Astrocyte of the spinal cord (primary cell): Measurements from ENCODE around the gene TMEM201.

Experiments
- DNase-seq: peaks from one replicate; pipeline ENCODE4 v3.0.0; 2011; ENCODE audit warnings: low read depth, low spot score
- H3K4me3 ChIP-seq: 2 replicates; pipeline ENCODE4 v1.5.1; 2011; ENCODE audit warnings: low read depth, mild to moderate bottlenecking, low read length, moderate library complexity
- CTCF ChIP-seq: IDR thresholded peaks from 2 replicates; pipeline ENCODE4 v1.5.1; 2012; ENCODE audit warnings: low read depth, mild to moderate bottlenecking, low read length, inconsistent platforms
- in situ Hi-C: cut with HindIII; loops from 2 replicates; pipeline ENCODE4 v1.10.0; 2017; ENCODE audit warnings: low sequenced_read_pairs

The TMEM201 gene

DNA sequence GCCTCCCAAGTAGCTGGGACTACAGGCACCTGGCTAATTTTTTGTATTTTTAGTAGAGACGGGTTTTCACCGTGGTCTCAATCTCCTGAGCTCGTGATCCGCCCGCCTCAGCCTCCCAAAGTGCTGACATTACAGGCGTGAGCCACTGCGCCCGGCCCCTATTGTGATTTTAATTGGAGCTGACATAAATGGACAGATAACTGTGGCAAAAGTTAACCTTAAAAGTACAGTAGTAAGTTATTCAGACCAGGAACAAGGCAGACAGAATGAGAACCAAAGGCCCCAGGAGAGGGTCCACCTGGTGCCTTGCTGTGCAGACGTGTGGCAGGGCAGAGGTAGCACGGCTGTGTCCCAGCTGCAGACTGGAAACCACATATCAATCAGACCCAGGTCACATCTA, 11.0 kb downstream of the TMEM201 start:
- in situ Hi-C loops: no loop called here
- TF ChIP-seq CTCF: no peak
- no peak overlapping the region for H3K4me3 ChIP-seq
- no peak for DNase-seq

- no peak overlapping the region for H3K4me3 ChIP-seq
- no peak for TF ChIP-seq CTCF
- no peak for DNase-seq
- in situ Hi-C loops: no loop called here
These were observed 12.4 kb downstream of the TMEM201 start for GRCh38 chr1:9600861-9601834.

DNA sequence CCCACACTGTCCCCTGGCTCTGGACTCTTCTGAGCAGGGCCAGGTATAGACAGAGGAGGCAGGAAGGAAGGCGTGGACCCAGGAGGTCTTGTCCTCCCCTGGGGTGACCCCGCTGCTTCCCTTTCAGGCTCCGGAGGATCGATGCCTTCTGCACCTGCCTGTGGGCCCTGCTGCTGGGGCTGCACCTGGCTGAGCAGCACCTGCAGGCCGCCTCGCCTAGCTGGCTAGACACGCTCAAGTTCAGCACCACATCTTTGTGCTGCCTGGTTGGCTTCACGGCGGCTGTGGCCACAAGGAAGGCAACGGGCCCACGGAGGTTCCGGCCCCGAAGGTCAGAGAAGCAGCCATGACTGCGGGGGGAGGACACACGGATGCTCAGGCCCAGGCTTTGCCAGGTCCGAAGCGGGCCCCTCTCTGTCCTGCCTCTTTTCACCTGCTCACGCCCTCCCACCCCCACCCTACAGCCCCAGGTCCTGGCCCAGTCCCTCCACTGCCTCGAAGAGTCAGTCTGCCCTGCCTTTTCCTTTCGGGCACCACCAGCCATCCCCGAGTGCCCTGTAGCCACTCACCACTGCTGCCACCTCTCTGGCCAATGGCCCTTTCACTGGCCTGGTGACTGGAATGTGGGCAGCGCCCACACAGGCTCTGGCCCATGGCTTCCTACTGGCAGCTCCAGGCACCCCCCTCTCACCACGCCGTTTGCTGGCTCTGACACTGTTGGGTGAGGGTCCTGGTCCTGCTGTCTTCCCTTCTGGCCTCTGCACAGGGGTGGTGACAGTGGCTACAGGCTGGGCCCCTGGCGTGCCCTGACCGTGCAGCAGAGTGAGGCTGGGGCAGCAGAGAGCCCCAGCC, 13.5 kb downstream of the TMEM201 start:
- no peak for DNase-seq
- no peak for TF ChIP-seq CTCF
- in situ Hi-C loops: no loop called here
- H3K4me3 ChIP-seq: no peak overlapping the region

- DNase-seq: no peak
- TF ChIP-seq CTCF: no peak
- in situ Hi-C loops: no loop called here
- H3K4me3 ChIP-seq: no peak overlapping the region
These were observed 14.1 kb downstream of the TMEM201 start for GRCh38 chr1:9602794-9603167.

DNA sequence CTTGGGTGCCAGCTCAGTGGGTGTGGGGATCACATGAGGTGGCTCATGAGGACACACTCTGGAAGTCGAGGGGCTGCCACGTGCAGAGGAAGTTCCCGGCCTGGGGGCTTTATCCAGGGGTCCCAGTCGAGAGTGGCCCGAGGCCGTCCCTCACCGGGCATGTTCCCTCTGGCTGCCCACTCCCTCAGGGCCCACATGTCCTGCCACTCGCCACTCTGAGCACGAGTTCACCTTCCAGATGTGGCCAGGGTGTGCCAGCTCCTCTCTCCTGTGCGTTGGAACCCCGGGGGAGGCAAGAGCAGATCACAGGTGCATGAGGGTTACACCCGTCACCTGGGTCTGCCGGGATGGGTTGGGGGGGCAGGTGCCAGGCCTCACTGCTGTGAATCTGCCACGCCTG, 14.6 kb downstream of the TMEM201 start:
- in situ Hi-C loops: no loop called here
- no peak for TF ChIP-seq CTCF
- no peak overlapping the region for H3K4me3 ChIP-seq
- no peak for DNase-seq

GRCh38 chr1:9603766-9604753, 15.3 kb downstream of the TMEM201 start:
- in situ Hi-C loops: no loop called here
- DNase-seq: no peak

More at GRCh38 chr1:9603766-9604753, 15.3 kb downstream of the TMEM201 start:
- TF ChIP-seq CTCF: no peak
- H3K4me3 ChIP-seq: no peak overlapping the region
